ENCODE results near the gene GLG1.
"Not testable (repeated sequence)": the region's sequence is repeated elsewhere in the genome, so short reads cannot be mapped to it uniquely, and the experiment has no call there.

The GLG1 gene

DNA sequence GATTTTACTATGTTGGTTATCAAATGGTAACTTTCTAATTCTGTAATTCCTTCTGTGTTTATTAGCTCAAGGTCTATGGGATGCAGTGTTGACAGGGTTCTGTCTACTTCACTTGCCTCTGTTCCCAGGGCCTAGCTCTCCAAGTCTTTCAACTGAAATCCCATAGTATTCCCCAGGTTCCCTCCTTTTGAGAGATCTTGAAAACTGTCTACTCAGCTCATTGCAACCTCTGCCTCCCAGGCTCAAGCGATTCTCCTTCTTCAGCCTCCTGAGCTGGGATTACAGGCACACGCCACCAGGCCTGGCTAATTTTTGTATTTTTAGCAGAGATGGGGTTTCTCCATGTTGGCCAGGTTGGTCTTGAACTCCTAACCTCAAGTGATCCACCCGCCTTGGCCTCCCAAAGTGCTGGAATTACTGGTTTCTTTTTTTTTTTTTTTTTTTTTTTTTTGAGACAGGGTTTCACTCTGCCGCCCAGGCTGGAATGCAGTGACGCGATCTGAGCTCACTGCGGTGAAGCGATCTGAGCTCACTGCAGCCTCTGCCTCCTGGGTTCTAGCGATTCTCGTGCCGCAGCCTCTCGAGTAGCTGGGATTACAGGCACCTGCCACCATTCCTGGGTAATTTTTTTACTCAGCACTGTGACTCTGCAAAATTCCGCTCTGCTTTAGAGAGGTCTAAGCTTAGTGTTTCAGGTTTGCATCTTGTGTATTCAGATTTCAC lies 163.1 kb downstream of the GLG1 start:
- not testable (repeated sequence) for DNase-seq (ENCODE audit: low spot score)

DNA sequence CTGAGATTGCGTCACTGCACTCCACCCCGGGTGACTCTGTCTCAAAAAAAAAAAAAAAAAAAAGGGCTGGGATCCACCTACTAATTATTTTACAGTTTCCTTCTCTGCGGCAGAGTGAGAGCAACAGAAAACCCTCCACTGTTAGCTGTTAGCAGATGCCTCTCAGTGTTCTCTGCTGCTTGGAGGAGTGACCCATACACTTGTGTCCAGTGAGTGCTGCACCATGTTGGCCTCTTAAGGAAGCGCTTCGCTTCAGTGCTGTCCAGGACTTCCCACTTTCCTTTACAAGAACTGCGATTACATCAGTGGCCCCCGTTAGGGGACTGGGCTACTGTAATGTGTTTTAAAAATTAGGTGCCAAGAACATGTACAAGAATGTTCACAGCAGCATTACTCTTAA lies 167.2 kb downstream of the GLG1 start:
- DNase-seq (ENCODE audit: low spot score), result no peak

DNA sequence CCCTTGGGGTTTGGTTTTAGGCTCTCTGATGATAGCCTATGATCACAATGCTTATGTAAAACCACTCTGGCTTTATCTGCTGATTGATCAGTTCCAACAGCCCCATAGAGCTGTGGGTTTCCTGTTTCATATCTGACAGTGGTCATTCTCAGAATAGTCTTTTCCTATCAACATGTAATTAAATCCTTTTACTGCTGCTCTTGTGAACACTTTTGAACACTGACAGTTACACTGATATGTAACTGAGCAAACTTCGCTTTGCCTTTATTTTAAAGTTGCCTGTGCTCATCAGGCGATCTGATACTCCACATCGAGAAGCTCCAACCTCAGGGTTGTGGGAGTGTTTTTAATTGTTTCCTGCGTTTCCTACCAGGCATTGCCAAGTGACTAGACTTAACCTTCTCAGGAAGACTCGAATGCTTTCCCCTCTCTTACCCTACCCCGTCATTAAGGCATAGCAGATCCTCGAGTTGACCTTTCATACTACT lies 168.4 kb downstream of the GLG1 start:
- DNase-seq (ENCODE audit: low spot score), result no peak

DNA sequence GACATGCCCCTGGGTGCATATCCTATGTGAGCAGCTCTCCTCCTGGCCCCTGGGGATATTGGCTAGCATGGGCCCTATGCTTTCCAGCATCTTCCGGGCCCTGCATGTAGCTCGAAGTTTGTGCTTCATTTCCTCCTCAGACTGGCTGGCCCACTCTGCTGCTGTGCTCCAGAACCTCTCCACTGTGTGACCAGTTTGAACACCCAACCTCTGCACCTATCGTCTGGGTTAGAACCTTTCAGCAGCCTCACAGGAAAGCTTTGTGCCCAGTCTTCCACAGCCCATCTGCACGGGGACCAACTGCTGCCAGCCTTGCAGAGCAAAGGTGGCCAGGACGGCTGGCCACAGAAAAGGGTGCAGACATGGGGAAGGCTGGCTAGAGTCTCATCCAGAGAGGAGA lies 175.4 kb downstream of the GLG1 start:
- DNase-seq (ENCODE audit: low spot score), result no peak

DNA sequence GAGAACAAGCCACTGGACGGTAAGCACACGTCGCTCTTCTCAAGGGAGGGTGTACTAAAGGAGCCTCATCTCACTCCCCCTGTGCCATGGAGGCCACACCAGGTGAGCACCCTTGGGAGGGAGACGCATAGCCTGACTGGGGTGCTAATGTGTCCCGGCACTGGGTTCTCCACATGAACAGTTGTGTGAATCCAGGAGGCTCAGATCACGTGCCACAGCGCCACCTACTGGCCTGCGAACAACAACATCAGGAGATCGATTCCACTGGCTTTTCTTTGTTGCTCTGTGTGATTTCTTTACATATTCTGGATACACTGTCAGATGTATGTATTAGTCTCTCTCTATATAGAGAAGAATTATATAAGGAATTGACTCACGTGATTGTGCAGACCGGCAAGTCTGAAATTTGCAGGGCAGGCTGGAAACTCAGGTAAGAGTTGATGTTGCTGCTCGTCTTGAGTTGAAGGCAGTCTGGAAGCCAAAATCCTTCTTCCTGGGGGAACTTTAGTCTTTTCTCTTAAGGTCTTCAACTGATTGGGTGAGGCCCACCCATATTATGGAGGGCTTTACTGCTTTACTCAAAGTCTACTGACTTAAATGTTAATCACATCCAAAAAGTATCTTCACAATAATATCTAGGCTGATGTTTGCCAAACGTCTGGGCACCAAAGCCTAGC lies 176.7 kb downstream of the GLG1 start:
- DNase-seq (ENCODE audit: low spot score), result peak; percentile 47

DNA sequence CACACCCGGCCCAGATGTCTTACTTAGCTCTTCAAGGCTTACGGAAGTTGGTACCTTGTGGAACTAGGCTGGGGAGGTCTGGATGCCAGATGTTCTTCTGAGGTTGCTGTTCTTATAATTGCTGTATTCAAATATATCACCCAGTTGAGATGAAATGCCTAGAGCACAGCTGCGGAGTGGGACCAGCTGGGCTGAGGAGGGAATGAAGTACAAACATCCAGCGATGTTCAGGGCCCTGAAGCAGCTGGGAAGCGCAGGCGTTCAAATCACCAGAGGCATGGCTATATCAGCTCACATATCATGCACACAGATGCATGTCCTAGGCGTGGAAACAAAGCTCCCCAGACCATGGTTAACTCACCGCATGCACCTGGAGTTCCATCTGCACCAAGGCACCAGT lies 178.4 kb downstream of the GLG1 start:
- DNase-seq (ENCODE audit: low spot score), result not testable (repeated sequence)

DNA sequence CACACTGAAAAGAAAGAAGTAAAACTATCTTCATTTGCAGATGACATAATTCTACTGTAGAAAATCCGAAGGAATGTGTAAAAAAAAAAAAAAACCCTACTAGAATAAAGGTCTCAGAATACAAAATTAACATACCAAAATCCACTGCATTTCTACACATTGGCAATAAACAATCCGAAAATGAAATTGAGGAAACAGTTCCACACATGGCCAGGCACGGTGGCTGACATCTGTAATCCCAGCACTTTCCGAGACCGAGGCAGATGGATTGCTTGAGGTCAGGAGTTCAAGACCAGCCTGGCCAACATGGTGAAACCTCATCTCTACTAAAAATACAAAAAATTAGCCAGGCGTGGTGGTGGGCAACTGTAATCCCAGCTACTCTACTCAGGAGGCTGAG lies 181.2 kb downstream of the GLG1 start:
- DNase-seq (ENCODE audit: low spot score), result not testable (repeated sequence)

DNA sequence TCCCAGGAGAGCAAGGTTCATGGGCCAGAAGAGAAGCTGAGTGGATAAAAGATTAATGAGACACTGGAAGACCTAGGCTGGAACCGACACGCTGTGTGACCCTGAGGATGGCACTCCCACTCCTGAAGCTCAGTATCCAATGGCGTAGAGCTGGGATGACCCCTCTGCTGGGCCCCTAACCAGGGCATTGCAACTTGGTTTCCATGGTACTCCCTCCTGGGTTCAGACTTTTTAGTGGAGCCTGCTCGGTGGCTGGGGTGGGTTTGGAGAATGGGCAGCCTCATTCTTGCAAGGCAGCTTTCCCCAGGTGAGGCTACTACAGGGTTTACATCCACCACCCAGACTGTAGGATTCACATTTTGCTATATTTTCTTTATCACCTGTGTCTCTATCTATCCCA lies 183.2 kb downstream of the GLG1 start:
- not testable (repeated sequence) for DNase-seq (ENCODE audit: low spot score)

DNA sequence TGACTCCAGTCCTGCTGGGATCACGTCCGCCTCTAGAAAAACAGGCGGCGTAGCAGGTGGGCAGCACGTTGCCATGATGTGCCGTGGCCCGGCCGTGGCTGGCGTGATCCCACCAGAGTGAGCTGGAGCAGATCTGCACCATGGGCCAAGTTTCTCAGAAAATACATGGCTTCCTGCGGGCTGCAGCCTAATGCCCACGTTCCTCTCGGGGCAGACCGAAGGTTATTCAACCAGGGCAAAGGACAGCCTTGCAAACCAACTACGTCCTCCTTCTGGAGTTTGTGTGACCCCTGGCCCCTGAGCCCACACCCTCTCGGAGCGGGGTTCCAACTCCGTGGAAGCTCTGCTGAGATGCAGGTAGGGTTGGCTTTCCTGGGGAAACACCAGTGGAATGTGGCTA lies 184.8 kb downstream of the GLG1 start:
- not testable (repeated sequence) for DNase-seq (ENCODE audit: low spot score)

DNA sequence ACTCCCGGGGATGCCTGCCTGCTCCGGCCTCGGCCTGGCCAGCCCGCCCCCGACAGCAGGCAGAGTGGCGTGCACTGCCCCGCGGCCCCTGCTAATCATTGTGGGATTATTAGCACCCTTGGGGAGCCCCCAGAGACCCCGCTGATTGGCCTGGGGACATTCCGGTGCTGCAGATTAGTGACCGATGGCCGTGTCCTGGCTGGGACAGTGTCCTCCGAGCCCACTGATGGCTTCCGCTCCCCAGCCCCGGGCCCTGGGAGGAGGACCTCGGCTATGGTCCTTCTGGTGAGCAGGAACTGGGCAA lies 185.5 kb downstream of the GLG1 start:
- not testable (repeated sequence) for DNase-seq (ENCODE audit: low spot score)

DNA sequence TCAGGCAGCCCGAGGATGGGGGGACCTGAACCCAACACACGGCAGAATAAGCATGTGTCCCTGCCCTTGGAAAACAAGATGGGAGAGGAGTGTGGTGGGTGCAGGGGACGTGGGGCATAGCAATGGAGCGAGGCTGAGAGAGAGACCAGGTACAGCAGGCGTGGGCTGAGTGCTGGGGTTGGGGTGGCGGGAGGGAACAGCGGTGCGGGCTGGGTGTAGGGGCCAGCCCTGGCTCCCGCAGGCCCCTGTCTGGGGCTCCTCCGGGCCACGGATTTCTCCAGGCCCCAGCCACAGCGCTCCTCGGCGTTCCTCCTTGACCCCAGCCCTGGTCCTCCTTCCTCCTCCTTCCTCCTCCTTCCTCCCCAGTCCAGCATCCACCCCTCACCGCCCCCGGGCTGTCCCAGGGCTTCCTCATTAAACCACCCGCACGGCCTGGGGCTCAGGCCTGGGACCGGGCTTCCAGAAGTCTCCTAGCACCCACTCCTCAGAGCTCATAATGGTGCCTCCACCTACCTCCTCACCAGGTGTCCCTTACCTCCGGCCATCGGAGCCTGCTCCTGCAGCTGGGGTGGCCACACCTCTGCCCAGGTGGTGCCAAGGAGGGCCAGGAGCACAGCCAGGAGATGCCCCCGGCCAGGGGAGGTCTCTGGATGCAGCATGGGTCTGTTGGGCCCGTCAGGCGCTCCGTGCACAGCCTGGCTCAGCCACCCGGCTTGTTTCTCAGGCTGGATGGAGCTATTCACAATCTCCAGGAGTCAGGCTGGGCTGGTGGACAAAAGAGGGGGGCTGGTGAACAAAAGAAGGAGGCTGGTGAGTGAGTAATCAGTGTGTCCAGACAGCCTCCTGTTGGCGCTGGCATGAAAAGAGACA lies 186.1 kb downstream of the GLG1 start, which contains the start of gene CLEC18B:
Gene CLEC18B, minus strand, starts transcription at position 867 of the 870 bp plus-strand sequence. Its CDS starts 208 bp downstream, at position 659.
- DNase-seq (ENCODE audit: low spot score), result not testable (repeated sequence)

DNA sequence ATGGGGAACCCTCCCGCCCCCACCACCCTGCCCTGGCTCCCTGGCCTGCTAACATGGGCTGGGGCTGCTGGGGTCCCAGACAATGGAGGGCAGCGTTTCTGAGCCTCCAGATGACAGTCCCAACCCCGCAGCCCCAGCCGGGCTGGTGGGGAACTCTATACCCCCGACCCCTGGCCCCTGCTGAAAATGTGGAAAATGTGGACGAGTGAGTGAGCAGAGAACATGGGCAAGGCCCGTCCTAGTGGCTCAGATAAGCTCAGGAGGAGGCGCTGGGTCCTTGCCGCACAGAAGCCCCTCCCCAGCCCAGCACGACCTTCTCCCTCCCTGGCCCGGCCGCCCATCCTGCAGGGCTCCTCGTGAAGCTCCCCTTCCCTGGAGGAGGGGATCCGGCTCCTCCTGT lies 187.1 kb downstream of the GLG1 start:
- DNase-seq (ENCODE audit: low spot score), result not testable (repeated sequence)

DNA sequence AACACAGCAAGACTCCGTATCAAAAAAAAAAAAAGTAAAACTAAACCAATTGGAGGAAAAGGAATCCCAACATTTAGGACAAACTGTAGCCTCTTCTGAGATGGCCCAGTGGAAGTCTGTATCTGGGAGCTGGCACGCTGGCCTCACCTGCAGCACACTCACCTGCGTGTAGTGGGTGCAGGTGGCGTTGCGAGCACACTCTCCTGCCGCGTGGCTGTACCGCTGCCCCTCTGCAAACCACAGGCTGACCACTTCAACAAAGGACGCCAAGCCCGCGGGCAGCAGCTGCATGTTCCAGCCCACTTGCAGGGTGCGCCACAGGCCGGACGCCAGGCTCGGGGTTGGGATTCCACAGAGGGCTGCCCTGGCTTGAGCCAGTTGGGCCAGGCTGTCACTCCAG lies 189.0 kb downstream of the GLG1 start:
- not testable (repeated sequence) for DNase-seq (ENCODE audit: low spot score)

DNA sequence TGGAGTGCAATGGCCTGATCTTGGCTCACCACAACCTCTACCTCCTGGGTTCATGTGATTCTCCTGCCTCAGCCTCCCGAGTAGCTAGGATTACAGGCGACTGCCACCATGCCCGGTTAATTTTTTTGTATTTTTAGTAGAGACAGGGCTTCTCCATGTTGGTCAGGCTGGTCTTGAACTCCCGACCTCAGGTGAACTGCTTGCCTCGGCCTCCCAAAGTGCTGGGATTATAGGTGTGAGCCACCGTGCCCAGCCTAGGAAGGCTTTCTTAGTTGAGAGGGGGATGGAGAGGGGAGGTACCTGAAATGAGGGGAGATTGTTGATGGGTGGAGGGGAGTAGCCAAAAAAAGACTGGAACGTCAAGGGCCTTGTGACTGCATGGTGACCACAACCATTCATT lies 193.0 kb downstream of the GLG1 start:
- not testable (repeated sequence) for DNase-seq (ENCODE audit: low spot score)

DNA sequence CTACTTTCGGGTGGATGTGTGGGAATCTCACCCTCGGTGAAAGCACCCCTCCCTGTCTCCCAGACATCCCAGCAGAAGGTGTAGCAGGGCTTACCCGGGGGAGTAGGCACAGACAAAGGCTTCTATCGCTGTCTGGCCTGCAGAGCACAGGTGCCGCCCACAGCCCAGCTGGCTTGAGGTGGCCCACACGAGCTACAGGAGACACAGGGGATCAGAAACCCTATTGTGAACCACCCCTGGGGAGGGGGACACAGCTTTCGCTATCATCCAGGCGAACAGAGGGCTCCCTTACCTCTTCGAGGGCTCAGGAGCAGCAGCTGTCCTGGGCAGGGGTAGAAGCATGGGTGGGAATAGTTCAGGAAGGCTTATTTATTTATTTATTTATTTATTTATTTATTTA lies 193.4 kb downstream of the GLG1 start:
- DNase-seq (ENCODE audit: low spot score), result not testable (repeated sequence)

DNA sequence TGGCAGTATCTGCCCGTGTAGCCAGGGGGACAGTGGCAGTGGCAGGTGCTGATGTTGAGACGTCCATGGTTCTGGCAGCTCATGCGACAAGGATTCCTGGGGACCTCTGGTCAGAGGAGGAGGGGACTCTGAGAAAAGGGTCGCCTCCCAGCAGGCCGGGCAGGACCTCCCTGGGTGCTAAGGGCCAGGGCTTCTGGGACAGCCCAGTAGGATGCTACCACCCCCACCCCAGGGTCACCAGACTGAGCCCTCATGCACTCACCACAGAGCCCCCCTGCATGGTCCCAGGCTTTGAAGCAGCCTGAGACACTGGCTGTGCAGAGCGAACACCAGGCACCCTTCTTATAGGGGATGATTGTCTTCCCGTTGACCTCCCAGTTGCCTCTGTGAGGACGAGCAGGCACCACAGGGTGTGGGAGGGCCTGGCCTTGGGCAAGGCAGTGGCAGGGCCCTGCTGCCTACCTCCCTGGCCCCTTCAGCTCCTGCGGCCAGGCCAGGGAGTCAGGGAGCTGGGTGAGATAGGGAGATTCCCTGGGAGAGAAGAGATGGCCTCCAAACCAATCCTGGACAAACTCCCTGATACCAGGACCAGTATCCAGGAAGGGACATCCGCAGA lies 194.0 kb downstream of the GLG1 start:
- DNase-seq (ENCODE audit: low spot score), result not testable (repeated sequence)

DNA sequence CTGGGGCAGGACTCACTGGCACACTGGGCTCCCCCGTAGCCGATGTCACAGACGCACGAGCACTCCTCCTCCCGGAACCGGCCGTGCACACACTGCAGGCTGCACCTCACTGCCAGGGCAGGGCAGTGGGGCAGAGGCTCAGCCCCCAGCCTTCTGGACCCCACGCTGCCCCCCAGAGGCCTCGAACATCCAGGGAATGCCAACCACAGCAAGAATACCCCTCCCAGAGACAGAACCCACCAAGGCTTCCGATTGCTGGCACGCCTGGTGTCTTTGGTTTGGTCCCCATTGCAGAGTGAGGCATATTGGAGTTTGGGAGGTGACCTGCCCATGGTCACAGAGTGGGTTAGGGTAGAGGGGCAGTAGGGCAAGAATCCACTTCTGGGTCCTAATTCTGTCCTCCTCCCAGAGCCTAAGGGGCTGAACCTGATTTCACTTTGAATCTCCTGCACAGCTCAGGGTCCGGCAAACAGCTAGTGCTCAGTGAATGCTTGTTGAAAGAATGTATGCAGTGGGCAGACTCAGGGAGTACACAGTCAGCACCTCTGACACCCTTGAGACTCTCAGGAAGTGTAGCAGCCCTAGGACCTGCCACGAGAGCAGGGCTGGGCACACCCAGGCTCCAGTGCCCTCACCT lies 194.7 kb downstream of the GLG1 start:
- not testable (repeated sequence) for DNase-seq (ENCODE audit: low spot score)

DNA sequence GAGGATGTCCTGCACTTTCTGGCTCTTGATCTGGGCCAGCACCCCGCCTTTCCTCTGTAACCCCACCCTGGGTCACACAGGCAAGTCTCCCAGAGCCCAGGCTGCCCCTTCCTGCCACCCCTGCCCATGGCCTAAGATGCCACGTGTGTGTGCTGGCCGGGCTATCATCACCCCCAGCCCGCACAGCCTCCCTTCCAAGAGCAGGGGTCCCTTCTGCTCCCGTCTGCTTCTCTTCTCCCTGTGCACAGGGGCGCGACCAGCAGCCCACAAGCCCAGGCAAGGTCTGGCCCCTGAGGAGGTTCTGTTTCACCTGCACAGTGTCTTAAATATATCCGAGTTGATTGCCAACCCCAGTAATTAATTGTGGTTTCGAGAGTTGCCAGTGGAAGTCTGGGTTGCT lies 195.9 kb downstream of the GLG1 start:
- DNase-seq (ENCODE audit: low spot score), result not testable (repeated sequence)

DNA sequence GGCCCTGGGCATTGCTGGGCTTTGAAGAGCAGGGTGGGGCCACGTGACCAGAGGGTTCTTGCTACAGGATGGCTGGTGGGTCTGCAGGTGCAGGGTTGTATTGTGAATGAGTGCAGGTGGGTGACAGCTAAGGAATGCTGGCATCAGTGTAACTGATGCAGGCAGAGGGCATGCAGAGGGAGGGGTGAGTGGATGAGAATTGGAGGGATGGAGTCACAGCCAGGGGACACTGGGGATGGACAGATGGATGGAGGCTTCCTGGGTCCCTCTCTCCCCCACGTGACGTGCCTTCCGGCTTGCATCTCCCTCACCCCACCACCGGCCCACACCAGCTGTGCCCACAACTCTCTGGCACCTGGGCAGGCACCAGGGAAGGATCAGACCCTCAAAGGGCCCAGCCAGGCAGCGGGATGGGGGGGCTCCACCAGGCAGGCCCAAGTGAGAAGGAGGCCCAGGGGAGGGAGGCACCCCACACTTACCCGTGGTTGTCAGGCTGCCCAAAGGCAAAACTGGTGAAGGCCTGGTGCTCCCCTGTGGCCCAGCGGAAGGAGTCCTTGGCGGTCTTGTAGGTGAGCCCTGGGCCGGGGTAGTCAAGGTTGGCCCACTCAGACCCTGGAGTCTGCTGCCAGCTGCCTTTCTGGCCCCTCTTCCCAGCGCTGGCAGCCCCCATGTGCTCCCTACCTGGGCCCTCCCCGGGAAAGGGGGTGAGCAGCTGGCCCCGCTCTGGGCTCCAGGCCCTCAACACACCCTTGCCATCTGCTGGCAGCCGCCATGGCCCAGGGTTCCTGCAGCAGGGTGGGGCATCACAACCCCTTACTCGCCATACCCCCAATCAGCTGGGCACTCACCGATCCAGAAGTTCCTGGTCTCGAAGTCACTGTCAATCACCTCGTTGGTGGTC lies 196.6 kb downstream of the GLG1 start:
- DNase-seq (ENCODE audit: low spot score), result not testable (repeated sequence)

DNA sequence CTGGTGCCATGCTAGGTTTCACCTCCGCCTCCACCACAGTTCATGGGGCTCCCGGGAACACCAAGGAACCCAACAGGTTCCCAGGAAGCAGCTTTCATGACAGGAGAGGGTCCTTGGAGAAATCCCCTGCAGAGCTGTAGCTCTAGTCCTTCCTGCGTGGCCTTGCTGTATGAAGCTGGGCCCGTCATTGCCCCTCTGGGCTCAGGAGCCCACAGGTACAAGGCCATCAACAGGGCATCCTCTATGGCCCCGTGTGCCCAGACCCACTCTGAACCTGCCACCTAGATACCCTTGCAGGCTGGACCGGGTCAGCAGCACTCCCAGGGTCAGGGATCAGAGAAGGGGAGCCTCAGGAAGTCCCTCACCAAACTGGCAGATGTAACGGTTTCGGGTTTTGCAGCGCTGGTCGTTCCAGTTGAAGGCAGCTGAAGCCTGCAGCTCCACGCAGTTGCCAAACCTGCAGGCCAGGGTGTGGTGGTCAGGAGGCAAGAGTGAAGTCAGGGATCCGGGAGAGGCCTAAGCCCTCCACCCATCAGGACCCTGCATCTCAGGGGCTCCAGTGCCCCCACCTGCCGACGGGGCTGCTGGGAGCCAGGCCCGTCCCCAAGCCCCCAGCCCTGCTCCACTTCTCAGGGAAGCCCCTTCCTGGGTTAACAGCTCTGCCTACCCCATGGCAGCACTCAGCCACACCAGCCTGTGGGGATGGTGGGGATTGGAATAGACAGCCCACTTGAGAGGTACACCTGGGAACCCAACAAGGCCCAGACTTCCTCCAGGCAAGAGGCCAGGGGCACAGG lies 197.5 kb downstream of the GLG1 start:
- DNase-seq (ENCODE audit: low spot score), result not testable (repeated sequence)

Data from SW480 (cell line).